K562 (cell line): ENCODE results near the gene NEU3. TPM values are rescaled to one million over a fixed set of nuclear protein-coding genes. Genes with fewer than 3 reads are reported as not detected.

Experiments
- ASH1L ChIP-seq: fragments of 450-650 bp; IDR thresholded peaks from 2 replicates; pipeline ENCODE4 v1.6.1; 2018; ENCODE audit warnings: borderline replicate concordance, mild to moderate bottlenecking, low read depth; ENCODE audit not compliant: partially characterized antibody
- BMI1 ChIP-seq: fragments of 150-350 bp; IDR thresholded peaks from 2 replicates; pipeline ENCODE4 v1.6.1; 2014; ENCODE audit warnings: low read length
- CBFA2T2 ChIP-seq: fragments of 450-650 bp; conservative IDR thresholded peaks from 2 replicates; pipeline ENCODE4 v1.6.1; 2017; ENCODE audit warnings: mild to moderate bottlenecking
- DIDO1 ChIP-seq: fragments of 450-650 bp; IDR thresholded peaks from 2 replicates; pipeline ENCODE4 v1.6.1; 2016; ENCODE audit warnings: low read depth, missing biosample characterization, missing genetic modification characterization
- HDAC3 ChIP-seq: fragments of 450-650 bp; IDR thresholded peaks from 2 replicates; pipeline ENCODE4 v1.6.1; 2018; ENCODE audit warnings: borderline replicate concordance, mild to moderate bottlenecking, moderate library complexity; ENCODE audit not compliant: partially characterized antibody
- HNRNPL ChIP-seq: fragments of 200-400 bp; formaldehyde crosslinking; IDR thresholded peaks from 2 replicates; pipeline ENCODE4 v1.6.1; 2017; ENCODE audit warnings: low read depth, mild to moderate bottlenecking, low read length
- KDM4B ChIP-seq, 2 experiments: fragments of 450-650 bp in 1 of 2; sonication (generic) in 1 of 2; IDR thresholded peaks; 2 replicates each; pipeline ENCODE4 v1.6.1; 2016 to 2017; ENCODE audit warnings: borderline replicate concordance in 2 of 2, antibody characterized with exemption in 1 of 2, low read depth in 1 of 2, mild to moderate bottlenecking in 1 of 2
- LARP7 ChIP-seq: fragments of 450-650 bp; IDR thresholded peaks from 2 replicates; pipeline ENCODE4 v1.6.1; 2016
- PHB2 ChIP-seq: fragments of 450-650 bp; IDR thresholded peaks from 2 replicates; pipeline ENCODE4 v1.6.1; 2017; ENCODE audit warnings: low read depth
- SP1 ChIP-seq: sonication (generic); formaldehyde crosslinking; IDR thresholded peaks from 2 replicates; pipeline ENCODE4 v1.8.1; 2022; ENCODE audit warnings: mild to moderate bottlenecking, missing genetic modification reagents
- TEAD1 ChIP-seq, 2 experiments: fragments of 450-650 bp in 1 of 2; sonication (generic) in 1 of 2; formaldehyde crosslinking; IDR thresholded peaks; 2 replicates each; pipeline versions ENCODE4 v1.4.0 to v1.8.0; 2020 to 2022; ENCODE audit warnings: mild to moderate bottlenecking in 2 of 2, missing genetic modification reagents in 1 of 2
- TSC22D4 ChIP-seq: fragments of 450-650 bp; IDR thresholded peaks from 2 replicates; pipeline ENCODE4 v1.6.1; 2016; ENCODE audit warnings: missing genetic modification characterization, missing biosample characterization, control low read depth
- XRCC4 ChIP-seq: IDR thresholded peaks from one replicate; pipeline ENCODE4 v1.6.1; 2011; ENCODE audit not compliant: insufficient read depth, insufficient read length; ENCODE audit errors: extremely low read depth
- ZKSCAN1 ChIP-seq: fragments of 150-350 bp; IDR thresholded peaks from 2 replicates; pipeline ENCODE4 v1.6.1; 2016; ENCODE audit warnings: low read depth, low read length
- ZNF175 ChIP-seq: fragments of 200-800 bp; sonication (Bioruptor generic); IDR thresholded peaks from 2 replicates; pipeline ENCODE4 v1.6.1; 2016; ENCODE audit warnings: low read depth, mild to moderate bottlenecking, missing genetic modification characterization, missing compliant biosample characterization
- ZNF699 ChIP-seq: fragments of 250-450 bp; sonication (Bioruptor Pico); IDR thresholded peaks from 2 replicates; pipeline ENCODE4 v1.8.0; 2021; ENCODE audit warnings: mild to moderate bottlenecking, moderate library complexity; ENCODE audit not compliant: insufficient replicate concordance
- ZNF830 ChIP-seq: fragments of 250-450 bp; sonication (Bioruptor Pico); IDR thresholded peaks from 2 replicates; pipeline ENCODE4 v1.5.0; 2021; ENCODE audit warnings: mild to moderate bottlenecking
- polyA plus RNA-seq, 8 experiments: library from polyadenylated mRNA; depleted of rRNA in 4 of 8; stranded (reverse) in 5 of 8; unstranded in 3 of 8; fragments of >200 nt; fragmentation: Nextera tagmentation in 2 of 8; fragmentation: Illumina TruSeq in 1 of 8; extraction: Ambion mirVana in 2 of 8; extraction: Trizol in 1 of 8; gene quantifications; 2 replicates each; pipeline versions ENCODE4 v1.2.1 to v1.2.3, GENCODE V29; 2011 to 2014; ENCODE audit warnings: inconsistent platforms in 1 of 8, missing spikeins in 1 of 8
- total RNA-seq, 7 experiments: library from RNA; depleted of rRNA in 6 of 7; stranded (reverse); fragments of >200 nt in 6 of 7; fragmentation: Illumina TruSeq in 2 of 7; extraction: Trizol in 2 of 7; gene quantifications; 2 replicates each; pipeline versions ENCODE4 v1.2.1 to v1.2.3, GENCODE V29; 2011 to 2021; ENCODE audit warnings: low replicate concordance in 1 of 7
- TF ChIP-seq, protein P1 (sequence below): fragments of 450-650 bp; formaldehyde crosslinking; IDR thresholded peaks from 2 replicates; pipeline ENCODE4 v1.4.0; 2022; ENCODE audit warnings: missing genetic modification characterization
- TF ChIP-seq, protein P2 (sequence below): fragments of 450-650 bp; formaldehyde crosslinking; IDR thresholded peaks from 2 replicates; pipeline ENCODE4 v1.4.0; 2022; ENCODE audit warnings: missing genetic modification characterization
- TF ChIP-seq, protein P3 (sequence below): fragments of 450-650 bp; IDR thresholded peaks from 2 replicates; pipeline ENCODE4 v1.6.1; 2017; ENCODE audit warnings: mild to moderate bottlenecking, moderate library complexity
- TF ChIP-seq, protein P4 (sequence below), 2 experiments: fragments of 450-650 bp; IDR thresholded peaks; 2 replicates each; pipeline ENCODE4 v1.6.1; 2018; ENCODE audit warnings: mild to moderate bottlenecking in 2 of 2, low read depth in 1 of 2; ENCODE audit not compliant: partially characterized antibody in 2 of 2

Gene NEU3
- total and polyA plus RNA-seq, 9 of the 15 experiments (the other 6 are each of a cell fraction or from before 2014, with no cell fraction given), result 6.2 to 41.3 (median 31.1) TPM

DNA sequence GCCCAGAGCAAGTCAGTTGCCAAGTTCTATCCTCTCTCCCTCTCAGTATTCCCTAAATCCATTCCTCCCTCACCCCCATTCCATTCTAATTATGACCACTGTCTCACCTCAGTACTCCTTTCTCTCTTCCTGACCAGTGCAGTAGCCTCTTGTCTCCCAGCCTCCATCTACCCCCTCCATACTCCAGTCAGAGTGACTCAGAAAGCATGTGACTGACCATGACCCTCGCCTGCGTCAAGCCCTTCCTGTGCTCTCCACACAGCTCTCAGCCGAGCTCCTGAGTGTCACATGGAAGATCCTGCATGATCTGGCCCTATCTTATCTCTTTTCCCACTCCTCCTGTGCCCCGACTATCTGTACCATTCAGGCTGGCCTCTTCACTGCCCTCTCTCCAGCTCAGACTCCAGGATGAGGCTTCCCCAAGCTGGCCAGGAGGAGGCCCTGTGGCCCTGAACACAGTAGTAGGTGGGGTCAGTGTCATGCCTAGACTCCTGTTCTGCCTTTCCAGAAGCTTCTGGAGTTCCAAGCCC is 42.6 kb downstream of the NEU3 start (continued):
- TF ChIP-seq LARP7 (peak; percentile 93; the same call in 1 of the 2 replicates), TEAD1 (CRISPR knock-in tag; IDR thresholded peaks at IDR 0.05) (peak in 1 of 2 experiments; percentile 82; a peak in 2 of 4 replicates), CBFA2T2 (peak; percentile 98), BMI1 (no peak), ASH1L (no peak), XRCC4 (no peak), KDM4B (IDR thresholded peaks at IDR 0.05; ENCODE audit: borderline replicate concordance in 2 of 2, low read depth in 1 of 2) (no peak; a peak in 1 of 4 replicates), TSC22D4 (no peak), SP1 (CRISPR knock-in tag) (peak; percentile 85), ZNF175 (peak; percentile 91), ZNF699 (CRISPR knock-in tag) (no peak), ZNF830 (CRISPR knock-in tag) (no peak), ZKSCAN1 (no peak), PHB2 (peak; percentile 87; the same call in 1 of the 2 replicates), HNRNPL (no peak), DIDO1 (tag) (no peak), HDAC3 (no peak)
- TF ChIP-seq, protein P1, sequence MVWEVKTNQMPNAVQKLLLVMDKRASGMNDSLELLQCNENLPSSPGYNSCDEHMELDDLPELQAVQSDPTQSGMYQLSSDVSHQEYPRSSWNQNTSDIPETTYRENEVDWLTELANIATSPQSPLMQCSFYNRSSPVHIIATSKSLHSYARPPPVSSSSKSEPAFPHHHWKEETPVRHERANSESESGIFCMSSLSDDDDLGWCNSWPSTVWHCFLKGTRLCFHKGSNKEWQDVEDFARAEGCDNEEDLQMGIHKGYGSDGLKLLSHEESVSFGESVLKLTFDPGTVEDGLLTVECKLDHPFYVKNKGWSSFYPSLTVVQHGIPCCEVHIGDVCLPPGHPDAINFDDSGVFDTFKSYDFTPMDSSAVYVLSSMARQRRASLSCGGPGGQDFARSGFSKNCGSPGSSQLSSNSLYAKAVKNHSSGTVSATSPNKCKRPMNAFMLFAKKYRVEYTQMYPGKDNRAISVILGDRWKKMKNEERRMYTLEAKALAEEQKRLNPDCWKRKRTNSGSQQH (CRISPR knock-in tag), result peak; percentile 51; the same call in 1 of the 2 replicates
- TF ChIP-seq, protein P2, sequence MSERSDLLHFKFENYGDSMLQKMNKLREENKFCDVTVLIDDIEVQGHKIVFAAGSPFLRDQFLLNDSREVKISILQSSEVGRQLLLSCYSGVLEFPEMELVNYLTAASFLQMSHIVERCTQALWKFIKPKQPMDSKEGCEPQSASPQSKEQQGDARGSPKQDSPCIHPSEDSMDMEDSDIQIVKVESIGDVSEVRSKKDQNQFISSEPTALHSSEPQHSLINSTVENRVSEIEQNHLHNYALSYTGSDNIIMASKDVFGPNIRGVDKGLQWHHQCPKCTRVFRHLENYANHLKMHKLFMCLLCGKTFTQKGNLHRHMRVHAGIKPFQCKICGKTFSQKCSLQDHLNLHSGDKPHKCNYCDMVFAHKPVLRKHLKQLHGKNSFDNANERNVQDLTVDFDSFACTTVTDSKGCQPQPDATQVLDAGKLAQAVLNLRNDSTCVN (CRISPR knock-in tag), result 0 out of 2 replicates have a peak, but pooled peaks have one; percentile 1
- TF ChIP-seq, protein P3, sequence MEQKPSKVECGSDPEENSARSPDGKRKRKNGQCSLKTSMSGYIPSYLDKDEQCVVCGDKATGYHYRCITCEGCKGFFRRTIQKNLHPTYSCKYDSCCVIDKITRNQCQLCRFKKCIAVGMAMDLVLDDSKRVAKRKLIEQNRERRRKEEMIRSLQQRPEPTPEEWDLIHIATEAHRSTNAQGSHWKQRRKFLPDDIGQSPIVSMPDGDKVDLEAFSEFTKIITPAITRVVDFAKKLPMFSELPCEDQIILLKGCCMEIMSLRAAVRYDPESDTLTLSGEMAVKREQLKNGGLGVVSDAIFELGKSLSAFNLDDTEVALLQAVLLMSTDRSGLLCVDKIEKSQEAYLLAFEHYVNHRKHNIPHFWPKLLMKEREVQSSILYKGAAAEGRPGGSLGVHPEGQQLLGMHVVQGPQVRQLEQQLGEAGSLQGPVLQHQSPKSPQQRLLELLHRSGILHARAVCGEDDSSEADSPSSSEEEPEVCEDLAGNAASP, result no peak
- TF ChIP-seq, protein P4, sequence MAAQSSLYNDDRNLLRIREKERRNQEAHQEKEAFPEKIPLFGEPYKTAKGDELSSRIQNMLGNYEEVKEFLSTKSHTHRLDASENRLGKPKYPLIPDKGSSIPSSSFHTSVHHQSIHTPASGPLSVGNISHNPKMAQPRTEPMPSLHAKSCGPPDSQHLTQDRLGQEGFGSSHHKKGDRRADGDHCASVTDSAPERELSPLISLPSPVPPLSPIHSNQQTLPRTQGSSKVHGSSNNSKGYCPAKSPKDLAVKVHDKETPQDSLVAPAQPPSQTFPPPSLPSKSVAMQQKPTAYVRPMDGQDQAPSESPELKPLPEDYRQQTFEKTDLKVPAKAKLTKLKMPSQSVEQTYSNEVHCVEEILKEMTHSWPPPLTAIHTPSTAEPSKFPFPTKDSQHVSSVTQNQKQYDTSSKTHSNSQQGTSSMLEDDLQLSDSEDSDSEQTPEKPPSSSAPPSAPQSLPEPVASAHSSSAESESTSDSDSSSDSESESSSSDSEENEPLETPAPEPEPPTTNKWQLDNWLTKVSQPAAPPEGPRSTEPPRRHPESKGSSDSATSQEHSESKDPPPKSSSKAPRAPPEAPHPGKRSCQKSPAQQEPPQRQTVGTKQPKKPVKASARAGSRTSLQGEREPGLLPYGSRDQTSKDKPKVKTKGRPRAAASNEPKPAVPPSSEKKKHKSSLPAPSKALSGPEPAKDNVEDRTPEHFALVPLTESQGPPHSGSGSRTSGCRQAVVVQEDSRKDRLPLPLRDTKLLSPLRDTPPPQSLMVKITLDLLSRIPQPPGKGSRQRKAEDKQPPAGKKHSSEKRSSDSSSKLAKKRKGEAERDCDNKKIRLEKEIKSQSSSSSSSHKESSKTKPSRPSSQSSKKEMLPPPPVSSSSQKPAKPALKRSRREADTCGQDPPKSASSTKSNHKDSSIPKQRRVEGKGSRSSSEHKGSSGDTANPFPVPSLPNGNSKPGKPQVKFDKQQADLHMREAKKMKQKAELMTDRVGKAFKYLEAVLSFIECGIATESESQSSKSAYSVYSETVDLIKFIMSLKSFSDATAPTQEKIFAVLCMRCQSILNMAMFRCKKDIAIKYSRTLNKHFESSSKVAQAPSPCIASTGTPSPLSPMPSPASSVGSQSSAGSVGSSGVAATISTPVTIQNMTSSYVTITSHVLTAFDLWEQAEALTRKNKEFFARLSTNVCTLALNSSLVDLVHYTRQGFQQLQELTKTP (IDR thresholded peaks at IDR 0.05; ENCODE audit: low read depth in 1 of 2, partially characterized antibody in 2 of 2), result peak in 1 of 2 experiments; percentile 96
